Stimulated activated CD4-positive, alpha-beta T cell treated with anti-CD3 and anti-CD28 coated beads, Interleukin-1b, Interleukin-23, amount 100 ng/mL, for 1 hour (primary cell): ENCODE measurements around the gene CCT7.

Source experiments
- DNase-seq, 2 donors: peaks; one replicate each; pipeline ENCODE4 v3.0.0-alpha.2; 2020; ENCODE audit warnings: low read depth in 2 of 2

Gene CCT7

GRCh38 chr2:73268366-73268829 lies 34.3 kb downstream of the CCT7 start:
- DNase-seq: no peak

GRCh38 chr2:73268830-73269685 lies 35.0 kb downstream of the CCT7 start:
- DNase-seq: peak in 1 of 2 donors; percentile 39

- no peak for DNase-seq
These were observed 35.8 kb downstream of the CCT7 start for GRCh38 chr2:73269686-73270465.

GRCh38 chr2:73272270-73272669 lies 38.2 kb downstream of the CCT7 start:
- no peak for DNase-seq

GRCh38 chr2:73279852-73280251 lies 45.7 kb downstream of the CCT7 start:
- no peak for DNase-seq

GRCh38 chr2:73281244-73281643 lies 47.1 kb downstream of the CCT7 start:
- no peak for DNase-seq

- no peak for DNase-seq
These were observed 48.9 kb downstream of the CCT7 start for GRCh38 chr2:73282924-73283544.

- no peak for DNase-seq
These were observed 49.6 kb downstream of the CCT7 start for GRCh38 chr2:73283545-73284295.

- DNase-seq: peak; percentile 27 to 56
These were observed 50.4 kb downstream of the CCT7 start, which contains the start of gene FBXO41 for GRCh38 chr2:73284296-73285158. Gene FBXO41, minus strand, starts transcription at chr2:73284478. Its CDS starts 14,848 bp downstream, at chr2:73269630.

GRCh38 chr2:73285159-73285739 lies 51.1 kb downstream of the CCT7 start:
- DNase-seq: no peak

GRCh38 chr2:73286134-73286655 lies 52.1 kb downstream of the CCT7 start:
- no peak for DNase-seq

- no peak for DNase-seq
These were observed 55.2 kb downstream of the CCT7 start for GRCh38 chr2:73289304-73289703.

GRCh38 chr2:73290049-73290839 lies 56.1 kb downstream of the CCT7 start:
- peak in 1 of 2 donors; percentile 23 for DNase-seq

- DNase-seq: peak in 1 of 2 donors; percentile 35
These were observed 57.0 kb downstream of the CCT7 start for GRCh38 chr2:73291093-73291460.

- DNase-seq: no peak
These were observed 57.6 kb downstream of the CCT7 start for GRCh38 chr2:73291461-73292315.

GRCh38 chr2:73292316-73292905 lies 58.3 kb downstream of the CCT7 start:
- no peak for DNase-seq

GRCh38 chr2:73292906-73293533 lies 58.9 kb downstream of the CCT7 start:
- DNase-seq: no peak
